HG02981 (cell line): ENCODE measurements around the gene OR52E2.
"Not testable (repeated sequence)": the region's sequence is repeated elsewhere in the genome, so short reads cannot be mapped to it uniquely, and the experiment has no call there.

Source experiments
- ATAC-seq: cut with Tn5 transposase; IDR thresholded peaks from one replicate; pipeline ENCODE4 v1.9.1; 2021; ENCODE audit warnings: mild to moderate bottlenecking, moderate library complexity; ENCODE audit not compliant: unreplicated experiment

Gene OR52E2

GRCh38 chr11:5059391-5059790 is at the start of gene OR52E2:
TSS of gene OR52E2 (minus strand) at chr11:5059627. CDS start at chr11:5059627, 0 bp downstream.
- ATAC-seq = no peak

GRCh38 chr11:5107285-5107684 is 47.9 kb upstream of the OR52E2 start:
- ATAC-seq = no peak

- ATAC-seq = no peak
Measured at GRCh38 chr11:5103066-5103465, 43.6 kb upstream of the OR52E2 start.

GRCh38 chr11:5102246-5102645 is 42.8 kb upstream of the OR52E2 start:
- ATAC-seq = no peak

GRCh38 chr11:5096011-5096410 is 36.6 kb upstream of the OR52E2 start:
- no peak for ATAC-seq

- no peak for ATAC-seq
Measured at GRCh38 chr11:5092821-5093585, 33.6 kb upstream of the OR52E2 start.

GRCh38 chr11:5090668-5091067 is 31.2 kb upstream of the OR52E2 start:
- no peak for ATAC-seq

GRCh38 chr11:5088556-5088955 is 29.1 kb upstream of the OR52E2 start:
- no peak for ATAC-seq

- no peak for ATAC-seq
Measured at GRCh38 chr11:5083602-5084001, 24.2 kb upstream of the OR52E2 start.

GRCh38 chr11:5081405-5081804 is 22.0 kb upstream of the OR52E2 start:
- no peak for ATAC-seq

GRCh38 chr11:5071799-5072198 is 12.4 kb upstream of the OR52E2 start:
- ATAC-seq = no peak

- no peak for ATAC-seq
Measured at GRCh38 chr11:5069272-5069671, 9.8 kb upstream of the OR52E2 start, which contains the start of gene OR52E1. TSS of gene OR52E1 (plus strand) at chr11:5069572.

GRCh38 chr11:5065027-5065426 is 5.6 kb upstream of the OR52E2 start:
- no peak for ATAC-seq

GRCh38 chr11:5058679-5059078 is 748 bp downstream of the OR52E2 start:
- not testable (repeated sequence) for ATAC-seq

- ATAC-seq = no peak
Measured at GRCh38 chr11:5046754-5047330, 12.6 kb downstream of the OR52E2 start.

GRCh38 chr11:5046226-5046625 is 13.2 kb downstream of the OR52E2 start, which contains the start of gene OR52J3:
TSS of gene OR52J3 (plus strand) at chr11:5046526. CDS start at chr11:5046526, 0 bp downstream.
- no peak for ATAC-seq

GRCh38 chr11:5043380-5043779 is 16.0 kb downstream of the OR52E2 start:
- no peak for ATAC-seq

- no peak for ATAC-seq
Measured at GRCh38 chr11:5042091-5042490, 17.3 kb downstream of the OR52E2 start.

- ATAC-seq = no peak
Measured at GRCh38 chr11:5040876-5041275, 18.6 kb downstream of the OR52E2 start.

- ATAC-seq = no peak
Measured at GRCh38 chr11:5038341-5038740, 21.1 kb downstream of the OR52E2 start.

- ATAC-seq = no peak
Measured at GRCh38 chr11:5037926-5038325, 21.5 kb downstream of the OR52E2 start.

GRCh38 chr11:5036669-5037068 is 22.8 kb downstream of the OR52E2 start:
- no peak for ATAC-seq
